Posterior vena cava (tissue), 2 donors: ENCODE measurements around the gene FMOD. TPM values are rescaled to one million over a fixed set of nuclear protein-coding genes. Genes with fewer than 3 reads are reported as not detected.

ENCODE experiments used
- DNase-seq: peaks from one replicate; pipeline ENCODE4 v3.0.0-alpha.2; 2020; ENCODE audit warnings: low spot score
- intact Hi-C, 2 donors: fragments of 100-400 bp; cut with DNase I; formaldehyde crosslinking; loops; one replicate each; pipeline versions ENCODE4 v1.14.1 to v1.14.2; 2022 to 2023
- total RNA-seq, 2 donors: library from RNA; stranded (reverse); fragmentation: NEBNext Ultra II Directional; extraction: Animal tissue kit (Norgen Biotek cat#: 25700); gene quantifications; one replicate each; pipeline ENCODE4 v1.2.1, GENCODE V29; 2021
- donor health status: DM: yes; HTN: yes; CAD: no.
- donor health status: DM: yes; HTN: yes; CAD: no.

Gene FMOD
- total RNA-seq, 2 donors from 2014 or later = 102 to 216 TPM

DNA sequence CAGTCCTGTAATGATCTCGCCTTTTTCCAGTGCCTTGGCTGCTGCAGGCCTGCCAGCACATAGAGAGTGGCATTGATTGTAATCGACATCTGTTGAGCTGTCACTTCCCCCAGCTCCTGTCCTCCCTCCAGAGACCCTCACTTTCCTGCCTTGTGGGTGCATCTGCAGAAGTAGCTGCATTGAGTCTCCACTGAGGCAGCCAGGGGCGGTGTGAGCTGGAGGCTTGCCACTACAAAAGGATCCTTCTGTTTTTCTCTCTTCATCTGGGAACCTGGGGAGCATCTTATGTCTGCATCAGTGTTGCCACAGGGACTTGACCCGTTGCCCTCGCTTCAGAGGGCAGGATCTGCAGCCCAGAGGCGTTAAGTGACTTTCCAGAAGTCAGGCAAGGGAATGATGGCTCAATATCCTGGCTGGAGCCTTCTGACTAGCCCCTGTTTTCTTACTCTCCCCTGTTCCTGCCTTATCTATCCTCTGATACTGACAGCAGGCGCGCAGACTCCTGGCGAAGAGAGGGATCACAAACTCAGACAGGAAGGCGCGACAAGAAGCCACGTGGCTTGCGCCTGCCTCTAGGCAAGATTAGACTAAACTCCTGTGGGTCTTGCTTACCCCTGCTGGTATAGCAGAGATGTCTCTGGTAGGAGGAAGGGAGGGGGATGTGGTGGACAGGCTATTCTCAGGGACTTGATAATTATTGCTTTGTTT, 13.3 kb upstream of the FMOD start:
- intact Hi-C loops = no loop called here
- DNase-seq = no peak

DNA sequence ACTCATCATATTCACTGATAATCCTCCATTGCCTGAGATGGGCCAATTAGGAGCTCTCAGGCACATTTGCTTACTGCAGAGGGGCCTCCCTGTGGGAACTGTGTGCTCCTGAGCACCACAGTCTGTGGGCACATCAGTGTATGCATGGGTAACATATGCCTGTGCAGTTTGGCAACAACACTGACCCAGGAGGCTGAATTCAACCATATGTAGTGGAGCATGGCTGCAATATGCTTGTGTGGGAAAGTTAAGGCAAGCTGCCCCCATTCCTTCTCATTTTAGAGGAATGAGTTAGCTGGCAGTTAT, 11.8 kb upstream of the FMOD start:
- intact Hi-C loops = no loop called here
- no peak for DNase-seq

DNA sequence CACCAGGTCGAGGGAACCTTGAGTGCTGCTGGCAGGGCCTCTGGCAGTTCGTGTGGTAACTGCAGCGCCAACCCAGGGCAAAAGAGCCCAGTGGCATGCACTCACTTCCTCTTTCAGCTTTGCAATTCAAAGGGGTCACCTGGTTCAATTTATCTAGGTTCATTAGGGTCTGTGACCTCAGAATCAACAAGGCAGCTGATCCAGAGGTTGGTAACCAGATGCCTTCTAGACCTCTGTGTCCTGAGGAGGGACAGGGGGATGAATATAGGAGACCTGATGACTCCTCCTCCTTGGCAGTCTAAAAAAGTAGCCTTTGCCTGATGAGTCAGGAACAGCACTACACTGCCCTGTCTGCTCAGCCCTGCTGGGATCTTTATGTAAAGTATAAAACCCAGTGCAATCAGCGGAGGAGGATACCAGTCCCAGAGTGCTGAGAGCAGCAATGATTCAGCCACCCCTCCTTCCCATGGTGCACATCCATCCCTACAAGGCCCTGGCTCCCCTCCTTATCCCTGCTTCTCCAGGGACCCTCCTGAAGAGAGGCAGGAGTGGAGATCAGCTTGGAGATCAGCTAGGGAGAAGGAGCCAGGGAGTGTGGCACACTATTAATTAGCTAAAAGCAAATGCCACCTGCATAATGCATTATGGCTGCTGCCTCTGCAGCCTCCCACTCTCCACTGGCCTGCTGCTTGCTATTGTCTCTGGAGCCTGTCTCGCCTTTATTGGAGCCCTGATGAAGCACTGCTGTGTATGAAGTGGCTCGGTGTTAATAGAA, 11.2 kb upstream of the FMOD start:
- no peak for DNase-seq
- intact Hi-C loops = no loop called here

DNA sequence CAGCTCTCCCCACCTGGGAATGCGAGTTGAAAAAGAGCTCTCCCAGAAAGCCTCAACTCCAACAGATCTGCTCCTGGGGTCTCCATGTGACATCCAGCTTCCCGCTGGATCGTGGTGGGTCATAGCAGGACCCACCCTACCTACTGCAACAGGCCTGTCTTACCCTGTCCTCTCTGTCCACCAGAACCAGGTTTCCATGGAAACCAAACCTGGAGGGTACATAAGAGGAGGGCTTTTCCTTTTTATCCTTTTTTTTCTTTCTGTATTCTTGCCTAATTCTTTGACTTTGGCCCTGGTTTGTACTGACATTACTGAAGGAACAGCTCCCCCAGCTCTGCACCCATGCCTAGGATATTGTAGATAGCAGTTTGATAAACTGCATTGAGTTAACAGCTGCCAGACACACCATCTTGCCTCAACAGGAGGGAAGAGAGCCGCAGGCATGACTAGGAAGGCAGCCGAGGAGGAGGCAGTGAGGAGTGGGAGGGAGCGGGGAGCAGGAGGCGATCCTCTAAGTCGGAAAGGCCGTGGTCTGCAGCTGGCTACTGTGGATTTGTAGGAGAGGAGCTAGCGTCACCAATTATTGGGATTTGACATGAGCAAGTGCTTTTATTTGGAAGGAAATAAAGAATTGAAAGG, 9.7 kb upstream of the FMOD start:
- DNase-seq = no peak

DNA sequence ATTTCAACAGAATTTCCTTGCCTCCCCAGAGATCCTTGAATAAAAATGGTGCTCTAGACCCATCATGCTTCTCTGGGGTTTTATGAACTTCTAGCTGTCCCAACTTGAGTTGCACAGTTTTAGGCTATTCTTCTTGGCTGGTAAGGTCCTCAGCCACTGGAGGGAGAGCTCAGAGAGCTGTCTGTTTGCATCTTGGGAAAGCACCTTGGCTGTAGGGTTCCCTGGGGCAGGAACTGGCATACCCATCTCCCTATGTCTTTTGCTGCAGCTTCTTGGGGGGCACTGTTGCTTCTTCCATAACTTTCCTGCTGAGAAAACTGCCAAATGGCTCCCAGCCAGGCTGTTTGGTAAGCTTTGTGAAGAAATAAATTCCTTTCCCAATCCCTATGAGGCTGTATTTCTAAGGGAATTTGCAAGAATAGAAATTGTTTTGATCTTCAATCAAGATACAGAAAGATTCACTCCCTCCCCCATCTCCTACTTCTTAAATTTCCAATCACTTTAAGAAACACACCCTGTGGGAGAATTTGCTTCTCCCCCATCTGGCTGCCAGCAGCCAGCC, 8.2 kb upstream of the FMOD start:
- intact Hi-C loops = no loop called here
- DNase-seq = no peak

More for the DNA sequence above, 9.7 kb upstream of the FMOD start:
- intact Hi-C loops = no loop called here

DNA sequence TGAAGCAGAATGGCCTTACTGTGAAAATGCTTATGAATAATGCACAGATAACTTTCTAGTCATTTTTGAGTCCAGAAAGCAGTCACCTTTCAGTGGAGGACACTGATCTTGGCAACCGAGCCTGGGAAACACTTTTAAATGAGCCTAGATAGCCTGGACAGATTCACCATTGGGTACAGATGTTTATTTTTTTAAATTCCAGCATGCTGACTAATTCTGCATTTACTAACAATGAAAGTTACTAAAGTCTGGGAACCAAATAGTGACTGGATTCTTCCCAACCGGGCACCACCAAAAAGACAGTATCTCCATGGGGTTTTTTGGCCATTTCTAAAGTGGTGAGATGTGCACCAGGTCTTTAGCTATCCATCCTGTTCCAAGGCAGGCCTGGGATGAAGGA, 3.3 kb upstream of the FMOD start:
- no peak for DNase-seq
- intact Hi-C loops = no loop called here

DNA sequence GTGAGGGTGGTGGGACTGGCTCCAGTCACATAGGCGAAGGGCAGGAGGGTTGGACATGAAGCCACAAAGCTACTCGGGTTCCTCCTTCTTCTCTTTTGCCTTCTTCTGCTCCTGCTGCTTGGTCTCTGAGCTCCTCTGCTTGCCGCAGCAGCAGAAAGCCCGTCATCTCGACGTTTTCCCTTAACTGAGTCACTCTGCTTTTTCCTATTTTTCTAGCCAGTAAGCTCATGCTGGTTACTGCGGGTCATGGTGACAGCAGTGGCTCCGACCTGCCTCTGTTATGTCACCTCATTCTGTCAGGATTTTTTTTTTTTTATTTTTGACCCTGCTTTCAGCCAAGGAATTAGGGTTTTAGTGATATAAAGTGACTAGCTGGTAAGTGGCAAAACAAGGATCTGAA, 2.6 kb upstream of the FMOD start:
- intact Hi-C loops = no loop called here
- no peak for DNase-seq

DNA sequence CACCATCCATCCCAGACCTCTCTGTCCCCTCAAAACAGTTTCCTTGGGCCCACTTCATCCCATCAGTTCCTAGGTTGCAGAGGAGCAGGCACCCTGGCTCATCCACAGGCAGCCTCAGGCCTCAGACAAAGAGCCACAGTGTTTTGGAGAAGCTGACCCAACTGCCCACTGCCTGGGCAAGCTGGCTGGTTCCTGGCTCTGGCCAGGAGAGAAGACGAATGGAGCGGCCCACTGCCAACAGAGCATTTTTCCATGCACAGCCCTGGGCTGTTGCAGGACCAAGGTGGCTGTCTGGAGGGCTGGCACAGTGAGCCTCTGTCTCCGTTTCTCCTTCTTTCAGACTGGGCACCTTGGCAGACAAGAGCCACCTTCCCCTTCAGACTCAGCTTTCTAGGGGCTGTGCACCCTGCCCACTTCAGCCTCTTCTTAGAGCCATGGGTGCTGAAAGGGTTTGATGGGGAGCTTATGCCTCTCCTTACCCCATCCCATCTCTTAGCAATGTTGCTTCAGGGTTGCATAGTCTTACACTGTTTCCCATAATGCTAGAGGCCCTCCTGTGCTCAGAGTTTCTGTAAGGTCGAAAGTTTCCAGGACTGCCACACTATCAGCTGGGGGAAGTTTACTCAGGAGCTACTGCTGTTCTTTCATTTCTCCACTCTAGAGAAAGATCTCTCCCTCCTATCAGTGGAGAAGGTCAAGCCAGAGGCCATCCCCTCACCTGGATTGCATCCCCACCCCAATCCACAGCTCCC, 973 bp downstream of the FMOD start:
- DNase-seq = no peak
- intact Hi-C loops = loop anchor here in 1 of 2 donors (5.0 kb wide), 1 partner anchor 92 kb away; no protein-coding TSS in a partner anchor

DNA sequence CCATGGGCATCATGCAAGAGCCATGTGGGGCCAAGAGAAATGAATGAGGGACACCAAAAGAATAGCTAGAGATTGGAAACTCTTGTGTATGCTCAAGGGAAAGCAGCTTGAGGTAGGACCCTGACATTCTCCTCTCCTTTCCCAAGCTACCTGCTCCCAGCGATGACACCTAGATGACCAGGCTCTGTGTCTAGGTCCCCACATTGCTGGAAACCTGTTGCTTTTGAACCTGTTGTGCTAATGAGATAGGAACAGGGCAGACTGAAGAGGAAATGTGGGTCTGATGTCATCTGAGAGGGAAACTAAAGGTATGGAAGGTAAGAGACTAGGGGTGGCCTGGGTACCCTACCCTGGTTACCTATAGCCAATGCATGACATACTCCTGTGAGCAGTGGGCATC, 1.8 kb downstream of the FMOD start:
- no peak for DNase-seq
- intact Hi-C loops = loop anchor here in 1 of 2 donors (5.0 kb wide), 1 partner anchor 93 kb away; no protein-coding TSS in a partner anchor

DNA sequence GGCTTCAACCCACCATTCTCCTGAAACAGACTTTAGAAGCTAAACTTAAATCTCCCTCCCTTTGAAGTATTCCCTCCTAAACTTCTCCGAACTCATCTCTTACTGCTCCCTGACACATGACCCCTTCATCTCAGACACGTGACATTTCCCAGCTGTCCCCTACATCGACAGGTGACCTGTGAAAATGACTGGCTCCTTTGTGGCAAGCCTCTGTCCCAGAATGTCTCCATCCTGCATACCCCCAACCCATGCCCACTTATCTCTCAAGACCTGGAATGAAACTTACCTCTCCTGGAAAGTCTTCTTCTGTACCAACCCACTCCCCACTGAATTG, 4.2 kb downstream of the FMOD start:
- no peak for DNase-seq
- intact Hi-C loops = loop anchor here in 1 of 2 donors (5.0 kb wide), 1 partner anchor 96 kb away; no protein-coding TSS in a partner anchor

DNA sequence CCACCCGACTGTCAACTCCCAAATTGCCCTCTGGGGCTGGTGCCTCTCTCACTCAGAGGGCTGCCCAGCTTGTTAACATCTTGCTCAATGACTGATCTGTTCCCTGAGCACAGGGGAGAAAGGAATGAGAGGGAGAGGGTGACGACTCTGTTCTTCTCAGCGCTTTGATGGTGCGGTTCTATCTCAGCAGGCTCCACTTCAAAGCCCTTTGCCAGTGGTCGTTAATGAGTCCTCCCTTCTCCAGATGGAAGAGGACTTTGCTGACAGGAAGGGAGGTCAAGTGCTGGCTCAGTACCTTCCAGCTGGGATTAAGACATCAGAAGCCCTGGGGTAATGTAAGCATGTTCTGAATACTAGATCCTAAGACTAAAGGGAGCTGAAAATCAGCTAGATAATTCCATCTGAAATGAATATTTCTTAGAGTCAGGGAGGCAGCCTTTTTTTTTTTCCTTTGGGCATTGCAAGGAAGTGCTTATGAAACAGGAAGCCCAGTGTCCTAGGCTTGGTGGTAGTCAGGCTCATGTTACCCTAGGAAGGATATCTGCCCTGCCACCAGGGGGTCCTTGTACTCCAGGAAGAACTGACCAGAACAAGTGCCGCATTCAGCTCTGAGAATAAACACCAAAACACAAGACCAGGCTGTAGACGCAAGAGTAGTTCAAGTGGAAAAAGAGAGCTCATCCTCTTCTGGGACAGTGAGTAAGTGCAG, 4.7 kb downstream of the FMOD start:
- no peak for DNase-seq
- intact Hi-C loops = loop anchor here in 1 of 2 donors (5.0 kb wide), 1 partner anchor 96 kb away; no protein-coding TSS in a partner anchor

DNA sequence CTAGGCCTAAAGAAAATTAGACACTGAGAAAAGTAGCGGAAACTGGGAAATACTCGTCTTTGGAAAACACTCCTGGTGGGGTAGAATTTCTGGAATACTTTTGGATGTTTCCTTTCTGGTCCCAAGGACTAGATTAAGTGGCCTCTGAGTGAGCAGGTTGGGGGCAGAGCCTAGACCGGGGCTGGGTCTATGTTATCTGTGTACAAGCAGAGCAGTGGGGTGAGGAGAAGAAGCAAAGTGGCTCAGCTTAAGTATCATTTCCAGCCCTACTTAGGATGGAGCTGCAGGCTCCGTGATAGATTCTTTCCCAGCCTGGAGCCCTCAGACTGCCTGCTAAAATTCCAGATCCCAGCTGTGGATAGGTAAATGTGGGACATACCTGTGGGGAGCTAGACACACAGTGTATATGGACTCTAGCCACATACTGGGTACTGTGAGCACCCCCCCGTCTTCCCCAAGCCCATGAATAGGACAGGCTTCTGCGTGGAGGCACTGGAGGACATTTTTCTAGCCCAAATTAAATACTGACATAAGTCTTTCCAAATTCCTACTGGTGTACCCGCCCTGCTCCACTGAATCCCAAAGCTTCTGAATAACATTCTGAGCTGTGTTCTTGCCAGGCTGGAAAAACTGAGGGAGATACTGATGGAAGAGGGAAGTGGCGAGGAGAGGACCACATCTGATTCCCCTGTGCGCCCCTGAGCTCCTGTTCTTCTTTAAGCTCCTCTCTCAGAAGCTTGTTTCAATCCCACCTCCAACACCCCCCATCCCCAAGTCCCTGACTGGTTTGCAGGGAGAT, 6.8 kb downstream of the FMOD start:
- no peak for DNase-seq
- intact Hi-C loops = loop anchor here in 1 of 2 donors (2.0 kb wide), 1 partner anchor 133 kb away; no protein-coding TSS in a partner anchor

DNA sequence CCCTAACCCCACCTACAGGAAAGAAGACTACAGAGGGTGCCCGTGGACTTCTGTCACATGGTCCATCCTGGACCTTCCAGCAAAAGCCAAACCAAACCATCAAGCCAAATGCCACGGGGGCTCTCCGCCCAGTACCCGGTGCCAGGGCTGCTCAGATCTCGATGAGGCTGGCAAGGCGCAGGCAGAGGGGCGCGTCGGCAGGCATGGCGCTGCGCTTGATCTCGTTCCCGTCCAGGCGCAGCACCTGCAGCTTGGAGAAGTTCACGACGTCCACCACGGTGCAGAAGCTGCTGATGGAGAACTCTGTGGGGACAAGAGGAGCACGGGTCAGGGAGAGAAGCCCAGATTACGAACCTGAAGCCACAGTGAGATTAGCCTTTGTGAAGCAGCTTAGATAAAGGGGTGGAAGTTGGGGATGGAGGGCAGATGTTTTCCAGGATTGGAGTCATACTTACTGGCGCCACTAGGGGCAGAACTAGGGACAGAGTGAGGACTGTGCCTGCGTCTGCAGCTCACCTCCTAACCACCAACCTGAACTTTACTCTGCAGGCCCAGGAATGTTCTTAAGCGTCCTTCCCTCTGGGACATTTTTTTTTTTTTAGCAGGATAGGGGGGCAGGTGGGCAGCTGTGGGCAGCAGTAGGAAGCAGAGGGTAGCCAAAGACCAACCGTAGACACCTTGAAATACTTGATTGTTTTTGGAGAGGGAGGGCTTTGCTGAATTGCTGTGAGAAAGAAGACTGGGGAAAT, 8.6 kb downstream of the FMOD start:
- DNase-seq = no peak
- intact Hi-C loops = loop anchor here in 1 of 2 donors (2.0 kb wide), 1 partner anchor 134 kb away; no protein-coding TSS in a partner anchor

DNA sequence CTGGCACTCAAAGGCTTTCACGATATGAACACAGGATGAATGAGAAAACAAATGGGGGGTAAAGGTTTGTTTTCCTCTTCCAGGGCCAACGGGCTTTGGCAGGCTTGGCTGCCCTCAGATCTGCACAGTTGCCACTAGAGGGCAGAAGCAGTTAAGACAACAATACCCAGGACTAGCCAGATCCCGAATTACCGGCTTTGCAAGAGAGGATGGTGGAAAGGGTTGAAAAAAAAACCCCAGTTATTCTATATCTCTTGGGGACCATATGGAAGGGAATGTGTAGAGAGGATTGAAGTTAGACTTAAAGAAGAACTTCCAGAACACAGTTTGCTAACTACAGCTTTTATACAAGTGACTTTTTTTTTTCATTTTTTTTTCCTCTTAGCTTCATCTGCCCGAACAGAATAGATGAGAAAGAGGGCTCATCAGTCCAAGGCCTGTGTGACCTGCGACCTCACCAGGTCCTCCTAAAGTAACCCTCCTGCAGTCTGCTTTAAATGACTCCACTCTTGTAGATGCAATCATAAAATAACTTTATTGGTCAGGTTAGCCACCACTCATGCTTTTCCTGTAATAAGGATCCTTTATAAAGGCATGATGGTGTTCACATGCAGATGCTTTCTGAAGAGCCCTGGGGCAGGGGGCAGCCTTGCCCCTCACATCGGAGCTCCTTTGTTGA, 10.7 kb downstream of the FMOD start:
- intact Hi-C loops = loop anchor here in 1 of 2 donors (2.0 kb wide), 1 partner anchor 147 kb away; no protein-coding TSS in a partner anchor
- no peak for DNase-seq

DNA sequence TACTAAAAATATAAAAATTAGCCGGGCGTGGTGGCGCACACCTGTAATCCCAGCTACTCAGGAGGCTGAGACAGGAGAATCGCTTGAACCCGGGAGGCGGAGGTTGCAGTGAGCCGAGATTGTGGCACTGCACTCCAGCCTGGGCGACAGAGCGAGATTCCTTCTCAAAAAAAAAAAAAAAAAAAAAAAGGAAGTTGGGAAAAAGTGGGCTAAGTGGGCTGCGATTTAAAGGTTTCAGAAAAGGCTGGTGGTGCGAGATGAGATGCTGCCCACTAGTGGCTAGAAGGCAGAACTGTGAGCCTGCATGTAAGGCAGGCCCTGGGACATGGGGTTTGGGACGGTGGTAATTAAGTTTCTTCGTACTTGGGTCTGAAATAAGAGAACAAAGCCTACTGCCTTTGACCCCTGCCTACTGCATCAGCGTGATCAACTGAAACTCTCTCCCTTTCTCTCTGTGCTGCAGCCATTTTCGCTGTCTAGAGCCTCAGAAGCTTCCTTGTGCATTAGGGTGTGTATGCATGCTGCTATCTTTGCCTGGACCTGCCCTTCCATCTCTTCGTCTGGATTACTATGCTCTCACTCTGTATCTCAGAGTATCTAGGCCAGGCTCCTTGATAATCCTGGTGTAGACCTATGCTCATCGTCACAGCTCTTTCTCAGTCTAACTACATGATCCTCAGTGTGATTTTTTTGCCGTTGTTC, 12.4 kb downstream of the FMOD start:
- intact Hi-C loops = loop anchor here (2.0 kb wide), 2 partner anchors 66 to 150 kb away; no protein-coding TSS in a partner anchor
- no peak for DNase-seq

DNA sequence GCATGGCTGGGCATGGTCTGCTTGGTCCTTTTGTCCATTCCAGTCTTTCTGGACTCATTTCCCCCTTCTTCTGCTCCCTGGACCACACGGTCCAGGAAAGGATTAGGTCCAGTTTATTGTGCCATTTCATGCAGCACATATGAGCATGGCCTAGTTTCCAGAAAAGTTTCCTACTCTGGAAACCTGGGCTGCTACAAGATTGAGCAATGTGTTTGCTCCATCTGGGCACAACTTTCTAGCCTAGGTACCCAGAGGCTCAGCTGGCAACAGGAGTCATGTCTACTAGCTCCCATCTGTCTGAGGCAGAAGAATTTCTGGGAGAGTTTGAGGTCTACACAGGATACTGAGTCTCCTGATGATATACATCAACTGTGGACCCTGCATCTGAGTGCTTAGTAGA, 14.8 kb downstream of the FMOD start:
- intact Hi-C loops = no loop called here

More for the DNA sequence above, 14.8 kb downstream of the FMOD start:
- no peak for DNase-seq
